ENCODE data around the gene FHOD3. TPM values are rescaled to one million over a fixed set of nuclear protein-coding genes. Genes with fewer than 3 reads are reported as not detected.

The FHOD3 gene
- total and polyA plus RNA-seq, 2 of the 13 experiments (the other 11 are each of a cell fraction or from before 2014, with no cell fraction given), result 0.07 TPM; not detected in 1

DNA sequence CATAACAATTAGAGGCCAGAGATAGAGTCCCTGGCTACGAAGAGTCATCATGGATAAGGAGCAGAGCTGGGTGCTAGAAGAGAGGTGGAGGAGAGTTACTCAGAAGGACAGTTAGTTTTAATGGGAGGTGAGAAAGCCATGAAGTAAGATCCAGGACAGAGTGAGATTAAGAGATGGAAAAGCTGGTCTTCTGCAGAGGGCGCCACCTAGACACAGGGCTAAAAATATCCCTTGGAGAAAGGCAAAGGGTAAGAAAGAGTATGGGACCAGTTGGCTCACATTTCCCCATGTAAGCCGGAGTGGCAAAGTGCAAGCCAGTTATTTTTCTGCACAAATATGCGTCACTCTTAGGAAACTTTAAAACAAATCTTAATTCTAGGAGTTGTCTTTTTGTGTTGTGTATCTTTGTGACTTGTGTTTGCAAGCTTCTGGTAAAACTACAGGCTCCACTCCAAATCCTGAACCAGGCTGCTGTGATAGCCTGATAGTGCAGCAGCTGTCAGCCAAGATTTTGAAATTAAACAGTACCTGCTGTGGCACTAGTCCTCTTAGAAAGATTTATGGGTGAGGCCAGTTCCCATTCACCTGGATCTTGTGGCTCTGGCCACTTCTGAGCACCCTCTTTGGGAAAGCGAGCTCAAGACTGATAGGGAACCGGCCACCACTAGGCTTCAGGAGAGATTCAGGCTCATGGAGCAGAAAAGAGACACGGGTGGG lies 327.1 kb downstream of the FHOD3 start:
- Histone ChIP-seq H3K79me2 (ENCODE audit: insufficient read depth, low read length) (no peaks in the 10 kb centered on the region), H3K36me3 (replicated peaks in 1 of 2; ENCODE audit: control insufficient read depth in 1 of 2, insufficient read depth in 2 of 2, low read length in 2 of 2) (no peaks in the 10 kb centered on the region), H4K20me1 (ENCODE audit: insufficient read depth, low read length) (no peaks in the 10 kb centered on the region), H2AFZ (ENCODE audit: low read length) (no peak overlapping the region), H3K9me3 (ENCODE audit: low read length) (no peaks in the 10 kb centered on the region), H3K27me3 (ENCODE audit: control insufficient read depth in 1 of 2, insufficient read depth in 2 of 2, low read length in 2 of 2) (0 out of 5 replicates have a peak, but pooled peaks cover 0 to 1% of the 10 kb centered on the region in 2 experiments), H3K4me1 (ENCODE audit: insufficient read depth, low read length) (peaks cover 7% of the 10 kb centered on the region; the same call in 1 of the 2 replicates), H3K4me3 (replicated peaks in 1 of 3; ENCODE audit: insufficient read depth in 1 of 3, low read depth in 2 of 3, low read length in 3 of 3) (no peak overlapping the region), H3K9ac (ENCODE audit: insufficient read depth, low read depth, low read length) (no peak overlapping the region), H3K4me2 (ENCODE audit: low read depth, low read length) (no peak overlapping the region), H3K27ac (ENCODE audit: extremely low read length, insufficient read depth, low read length) (no peak overlapping the region)
- TF ChIP-seq ZHX2 (IDR thresholded peaks at IDR 0.05; ENCODE audit: low read depth) (no peak), ZHX2 (CRISPR knock-in tag; IDR thresholded peaks at IDR 0.05; ENCODE audit: borderline replicate concordance) (no peak), EEA1 (CRISPR knock-in tag; IDR thresholded peaks at IDR 0.05; ENCODE audit: borderline replicate concordance) (no peak), FOSL1 (CRISPR knock-in tag; IDR thresholded peaks at IDR 0.05; ENCODE audit: borderline replicate concordance) (no peak), PAX8 (CRISPR knock-in tag; IDR thresholded peaks at IDR 0.05; ENCODE audit: borderline replicate concordance) (no peak), FOSL2 (CRISPR knock-in tag; IDR thresholded peaks at IDR 0.05) (no peak), REL (CRISPR knock-in tag; conservative IDR thresholded peaks at IDR 0.05) (no peak), ZNF772 (CRISPR knock-in tag; IDR thresholded peaks at IDR 0.05) (no peak), ZNF235 (CRISPR knock-in tag; IDR thresholded peaks at IDR 0.05; ENCODE audit: borderline replicate concordance) (no peak), HDAC6 (IDR thresholded peaks at IDR 0.05; ENCODE audit: low read depth, low read length) (no peak), POLR2AphosphoS5 (IDR thresholded peaks at IDR 0.05; ENCODE audit: low read depth, low read length) (no peak), POLR2G (IDR thresholded peaks at IDR 0.05; ENCODE audit: low read depth, low read length) (no peak)
- TF ChIP-seq, protein P1, sequence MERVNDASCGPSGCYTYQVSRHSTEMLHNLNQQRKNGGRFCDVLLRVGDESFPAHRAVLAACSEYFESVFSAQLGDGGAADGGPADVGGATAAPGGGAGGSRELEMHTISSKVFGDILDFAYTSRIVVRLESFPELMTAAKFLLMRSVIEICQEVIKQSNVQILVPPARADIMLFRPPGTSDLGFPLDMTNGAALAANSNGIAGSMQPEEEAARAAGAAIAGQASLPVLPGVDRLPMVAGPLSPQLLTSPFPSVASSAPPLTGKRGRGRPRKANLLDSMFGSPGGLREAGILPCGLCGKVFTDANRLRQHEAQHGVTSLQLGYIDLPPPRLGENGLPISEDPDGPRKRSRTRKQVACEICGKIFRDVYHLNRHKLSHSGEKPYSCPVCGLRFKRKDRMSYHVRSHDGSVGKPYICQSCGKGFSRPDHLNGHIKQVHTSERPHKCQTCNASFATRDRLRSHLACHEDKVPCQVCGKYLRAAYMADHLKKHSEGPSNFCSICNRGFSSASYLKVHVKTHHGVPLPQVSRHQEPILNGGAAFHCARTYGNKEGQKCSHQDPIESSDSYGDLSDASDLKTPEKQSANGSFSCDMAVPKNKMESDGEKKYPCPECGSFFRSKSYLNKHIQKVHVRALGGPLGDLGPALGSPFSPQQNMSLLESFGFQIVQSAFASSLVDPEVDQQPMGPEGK (CRISPR knock-in tag; IDR thresholded peaks at IDR 0.05), result no peak
- intact Hi-C loops (cut with micrococcal nuclease; ENCODE audit: unreplicated experiment) (no loop called here), in situ Hi-C loops (cut with HindIII; ENCODE audit: extremely low pct_ligation_motif_present, low pct_unique_long_range_greater_than_20kb) (no loop called here)
- FAIRE-seq, result no peak
- 32% methylated on average over 7 of the region's 7 CpGs for WGBS (ENCODE audit: low lambda C conversion rate)
- ChIA-PET CTCF (ENCODE audit: low intra/inter-chr PET ratio, low total read pairs) (no interaction called here), POLR2A (no interaction called here)
- BruUV-seq (replicated peaks), result no TSS peak
- DNase-seq (ENCODE audit: low spot score), result no peak
- ATAC-seq, result no peak

Measured in HepG2 (cell line).